HL-60 (cell line): ENCODE results near the gene ATAD3C.

Experiments
- POLR2AphosphoS5 ChIP-seq: IDR thresholded peaks from 2 replicates; pipeline ENCODE4 v1.6.1; 2012; ENCODE audit warnings: low read depth
- REST ChIP-seq: IDR thresholded peaks from 2 replicates; pipeline ENCODE4 v1.6.1; 2012; ENCODE audit warnings: low read depth; ENCODE audit not compliant: insufficient replicate concordance
- TF ChIP-seq, protein P1 (sequence below): IDR thresholded peaks from one replicate; pipeline ENCODE4 v1.5.1; 2011; ENCODE audit warnings: low read length, control low read depth, inconsistent platforms; ENCODE audit not compliant: insufficient read depth

GRCh38 chr1:1401457-1402010 is 48.0 kb upstream of the ATAD3C start:
- TF ChIP-seq, protein P1, sequence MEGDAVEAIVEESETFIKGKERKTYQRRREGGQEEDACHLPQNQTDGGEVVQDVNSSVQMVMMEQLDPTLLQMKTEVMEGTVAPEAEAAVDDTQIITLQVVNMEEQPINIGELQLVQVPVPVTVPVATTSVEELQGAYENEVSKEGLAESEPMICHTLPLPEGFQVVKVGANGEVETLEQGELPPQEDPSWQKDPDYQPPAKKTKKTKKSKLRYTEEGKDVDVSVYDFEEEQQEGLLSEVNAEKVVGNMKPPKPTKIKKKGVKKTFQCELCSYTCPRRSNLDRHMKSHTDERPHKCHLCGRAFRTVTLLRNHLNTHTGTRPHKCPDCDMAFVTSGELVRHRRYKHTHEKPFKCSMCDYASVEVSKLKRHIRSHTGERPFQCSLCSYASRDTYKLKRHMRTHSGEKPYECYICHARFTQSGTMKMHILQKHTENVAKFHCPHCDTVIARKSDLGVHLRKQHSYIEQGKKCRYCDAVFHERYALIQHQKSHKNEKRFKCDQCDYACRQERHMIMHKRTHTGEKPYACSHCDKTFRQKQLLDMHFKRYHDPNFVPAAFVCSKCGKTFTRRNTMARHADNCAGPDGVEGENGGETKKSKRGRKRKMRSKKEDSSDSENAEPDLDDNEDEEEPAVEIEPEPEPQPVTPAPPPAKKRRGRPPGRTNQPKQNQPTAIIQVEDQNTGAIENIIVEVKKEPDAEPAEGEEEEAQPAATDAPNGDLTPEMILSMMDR = no peak
- TF ChIP-seq POLR2AphosphoS5 (peak; percentile 68), REST (no peak)
